ENCODE measurements around the gene GGTA1.
A peak's percentile ranks its signal among the peaks of the same experiment; 100 is the strongest.
"Not testable (repeated sequence)": the region's sequence is repeated elsewhere in the genome, so short reads cannot be mapped to it uniquely, and the experiment has no call there.

Gene GGTA1

GRCh38 chr9:121498487-121499176 lies 1.0 kb downstream of the GGTA1 start:
- peak; percentile 25 to 45 for DNase-seq

- peak; percentile 60 to 78 for DNase-seq
Observed at GRCh38 chr9:121498150-121498486, 1.5 kb downstream of the GGTA1 start.

- DNase-seq, result no peak
Observed at GRCh38 chr9:121495976-121496375, 3.7 kb downstream of the GGTA1 start.

GRCh38 chr9:121494192-121494591 lies 5.5 kb downstream of the GGTA1 start:
- no peak for DNase-seq

GRCh38 chr9:121491111-121491510 lies 8.5 kb downstream of the GGTA1 start:
- no peak for DNase-seq

GRCh38 chr9:121489344-121489743 lies 10.3 kb downstream of the GGTA1 start:
- DNase-seq, result no peak

- DNase-seq, result no peak
Observed at GRCh38 chr9:121486043-121486442, 13.6 kb downstream of the GGTA1 start.

GRCh38 chr9:121485623-121486022 lies 14.0 kb downstream of the GGTA1 start:
- DNase-seq, result peak; percentile 54 to 59

GRCh38 chr9:121484651-121485446 lies 14.8 kb downstream of the GGTA1 start:
- DNase-seq, result no peak

- DNase-seq, result no peak
Observed at GRCh38 chr9:121483473-121484031, 16.1 kb downstream of the GGTA1 start.

GRCh38 chr9:121483049-121483448 lies 16.6 kb downstream of the GGTA1 start:
- no peak for DNase-seq

- no peak for DNase-seq
Observed at GRCh38 chr9:121478816-121479676, 20.6 kb downstream of the GGTA1 start.

GRCh38 chr9:121476156-121476555 lies 23.5 kb downstream of the GGTA1 start:
- DNase-seq, result no peak

GRCh38 chr9:121474231-121474947 lies 25.3 kb downstream of the GGTA1 start:
- DNase-seq, result no peak

GRCh38 chr9:121473229-121473628 lies 26.4 kb downstream of the GGTA1 start:
- no peak for DNase-seq

GRCh38 chr9:121472446-121472845 lies 27.2 kb downstream of the GGTA1 start:
- no peak for DNase-seq

- no peak for DNase-seq
Observed at GRCh38 chr9:121466142-121466541, 33.5 kb downstream of the GGTA1 start.

- no peak for DNase-seq
Observed at GRCh38 chr9:121464968-121465367, 34.7 kb downstream of the GGTA1 start.

- DNase-seq, result peak; percentile 24 to 28
Observed at GRCh38 chr9:121463026-121463807, 36.4 kb downstream of the GGTA1 start.

- DNase-seq, result no peak
Observed at GRCh38 chr9:121459513-121459912, 40.1 kb downstream of the GGTA1 start.

GRCh38 chr9:121458449-121458848 lies 41.2 kb downstream of the GGTA1 start:
- not testable (repeated sequence) for DNase-seq

Data from AML-193 (cell line).